Measurements from ENCODE around the gene FAM135A. TPM values are rescaled to one million over a fixed set of nuclear protein-coding genes. Genes with fewer than 3 reads are reported as not detected.

The FAM135A gene
- total RNA-seq, 1 experiment from 2014 or later = 31.0 TPM

- no peak overlapping the region for H3K9ac ChIP-seq (ENCODE audit: extremely low read depth, insufficient read length, low read length)
- H3K4me1 ChIP-seq (ENCODE audit: insufficient read depth, low read length) = no peaks in the 10 kb centered on the region
- DNase-seq = no peak
- no peak overlapping the region for H2BK5ac ChIP-seq (ENCODE audit: insufficient read length, low read length)
- H2AFZ ChIP-seq (ENCODE audit: low read length) = no peak overlapping the region
- no peak overlapping the region for H3K4ac ChIP-seq (ENCODE audit: low read depth, low read length)
- no peak overlapping the region for H4K8ac ChIP-seq (replicated peaks; ENCODE audit: insufficient read length, low read depth, low read length)
- no peak overlapping the region for H3K14ac ChIP-seq (ENCODE audit: insufficient read depth, low read length)
- no peak overlapping the region for H2AK5ac ChIP-seq (ENCODE audit: insufficient read length, low read length)
- TF ChIP-seq, protein P1, sequence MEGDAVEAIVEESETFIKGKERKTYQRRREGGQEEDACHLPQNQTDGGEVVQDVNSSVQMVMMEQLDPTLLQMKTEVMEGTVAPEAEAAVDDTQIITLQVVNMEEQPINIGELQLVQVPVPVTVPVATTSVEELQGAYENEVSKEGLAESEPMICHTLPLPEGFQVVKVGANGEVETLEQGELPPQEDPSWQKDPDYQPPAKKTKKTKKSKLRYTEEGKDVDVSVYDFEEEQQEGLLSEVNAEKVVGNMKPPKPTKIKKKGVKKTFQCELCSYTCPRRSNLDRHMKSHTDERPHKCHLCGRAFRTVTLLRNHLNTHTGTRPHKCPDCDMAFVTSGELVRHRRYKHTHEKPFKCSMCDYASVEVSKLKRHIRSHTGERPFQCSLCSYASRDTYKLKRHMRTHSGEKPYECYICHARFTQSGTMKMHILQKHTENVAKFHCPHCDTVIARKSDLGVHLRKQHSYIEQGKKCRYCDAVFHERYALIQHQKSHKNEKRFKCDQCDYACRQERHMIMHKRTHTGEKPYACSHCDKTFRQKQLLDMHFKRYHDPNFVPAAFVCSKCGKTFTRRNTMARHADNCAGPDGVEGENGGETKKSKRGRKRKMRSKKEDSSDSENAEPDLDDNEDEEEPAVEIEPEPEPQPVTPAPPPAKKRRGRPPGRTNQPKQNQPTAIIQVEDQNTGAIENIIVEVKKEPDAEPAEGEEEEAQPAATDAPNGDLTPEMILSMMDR (conservative IDR thresholded peaks at IDR 0.05) = no peak
- H2BK120ac ChIP-seq (ENCODE audit: low read depth, low read length, poor library complexity, severe bottlenecking) = no peak overlapping the region
- no peaks in the 10 kb centered on the region for H3K27me3 ChIP-seq (ENCODE audit: insufficient read depth, low read length)
- Mint-ChIP-seq H3K9me3 (no peaks in the 10 kb centered on the region), H3K4me3 (no peak overlapping the region), H3K27ac (no peak overlapping the region), H3K36me3 (ENCODE audit: insufficient read depth in 1 of 3, low read depth in 3 of 3) (peaks cover 4 to 19% (median 8%) of the 10 kb centered on the region in 3 experiments; a peak in 5 of 7 replicates), H3K4me1 (no peaks in the 10 kb centered on the region), H3K27me3 (ENCODE audit: low read depth) (no peaks in the 10 kb centered on the region)
- no peak overlapping the region for H3T11ph ChIP-seq (ENCODE audit: low read length)
- H4K91ac ChIP-seq (ENCODE audit: insufficient read length, low read depth, low read length) = no peak overlapping the region
- no peak overlapping the region for H3K56ac ChIP-seq (ENCODE audit: insufficient read length, low read depth, low read length)
- no peaks in the 10 kb centered on the region for H3K79me1 ChIP-seq (ENCODE audit: insufficient read depth, low read depth, low read length, poor library complexity, severe bottlenecking)
- no peak overlapping the region for H3K23ac ChIP-seq (ENCODE audit: insufficient read length, low read depth, low read length)
- H3K27ac ChIP-seq (ENCODE audit: insufficient read length, low read depth, low read length) = no peak overlapping the region
- no peaks in the 10 kb centered on the region for H3K23me2 ChIP-seq (ENCODE audit: insufficient read length, low read depth, low read length, poor library complexity, severe bottlenecking)
- no CpG with 5 or more reads among the region's 1 CpG for WGBS (ENCODE audit: extremely low coverage, insufficient read length, low lambda C conversion rate)
- no peak overlapping the region for H3K18ac ChIP-seq (ENCODE audit: insufficient read length, low read depth, low read length)
- H2BK15ac ChIP-seq (ENCODE audit: low read depth, low read length) = no peak overlapping the region
- no peak overlapping the region for H2BK12ac ChIP-seq (ENCODE audit: insufficient read length, low read depth, low read length)
- no peak overlapping the region for H2BK20ac ChIP-seq (ENCODE audit: low read depth, low read length, poor library complexity, severe bottlenecking)
- H3K9me3 ChIP-seq (ENCODE audit: control insufficient read depth, low read depth, low read length) = no peaks in the 10 kb centered on the region
- no peak overlapping the region for H4K5ac ChIP-seq (ENCODE audit: insufficient read length, low read depth, low read length)
- H4K20me1 ChIP-seq (ENCODE audit: control insufficient read depth, insufficient read depth, insufficient read length) = no peaks in the 10 kb centered on the region
- no peak overlapping the region for H3K4me2 ChIP-seq (ENCODE audit: insufficient read depth, insufficient read length, low read length)
- no peaks in the 10 kb centered on the region for H3K79me2 ChIP-seq (ENCODE audit: insufficient read depth, low read length)
These were observed 117.8 kb downstream of the FAM135A start for GRCh38 chr6:70531133-70531532.
